MM.1S (cell line): Measurements from ENCODE around the gene AP2A2.

Experiments
- DNase-seq: peaks from one replicate; pipeline ENCODE4 v3.0.0-alpha.2; 2015
- H2AFZ ChIP-seq: fragments of 300-600 bp; sonication (generic); 2 replicates; pipeline ENCODE4 v1.6.0; 2016; ENCODE audit warnings: antibody characterized with exemption, low read length
- H3F3A ChIP-seq: fragments of 300-600 bp; sonication (generic); 2 replicates; pipeline ENCODE4 v1.6.1; 2016; ENCODE audit warnings: mild to moderate bottlenecking, antibody characterized with exemption, low read length, moderate library complexity, mixed read lengths; ENCODE audit not compliant: insufficient read depth
- H3K27ac ChIP-seq: fragments of 300-600 bp; sonication (generic); 2 replicates; pipeline ENCODE4 v1.5.1; 2016; ENCODE audit warnings: mild to moderate bottlenecking, low read length
- H3K27me3 ChIP-seq: fragments of 300-600 bp; sonication (generic); replicated peaks from 2 replicates; pipeline ENCODE4 v1.6.0; 2016; ENCODE audit warnings: low read length; ENCODE audit not compliant: insufficient read depth
- H3K36me3 ChIP-seq: fragments of 300-600 bp; sonication (generic); replicated peaks from 2 replicates; pipeline ENCODE4 v1.6.1; 2016; ENCODE audit warnings: mild to moderate bottlenecking, low read length, mixed read lengths; ENCODE audit not compliant: insufficient read depth
- H3K4me1 ChIP-seq: fragments of 300-600 bp; sonication (generic); 2 replicates; pipeline ENCODE4 v1.6.1; 2016; ENCODE audit warnings: low read length, mixed read lengths
- H3K4me2 ChIP-seq: fragments of 300-600 bp; sonication (generic); 2 replicates; pipeline ENCODE4 v1.6.0; 2016; ENCODE audit warnings: low read depth, low read length
- H3K4me3 ChIP-seq: fragments of 300-600 bp; sonication (generic); 2 replicates; pipeline ENCODE4 v1.5.1; 2016; ENCODE audit warnings: low read length, mixed read lengths
- H3K79me2 ChIP-seq: fragments of 300-600 bp; sonication (generic); 2 replicates; pipeline ENCODE4 v1.6.1; 2016; ENCODE audit warnings: mixed run types, low read length, mixed read lengths
- H3K9ac ChIP-seq: fragments of 300-600 bp; sonication (generic); 2 replicates; pipeline ENCODE4 v1.6.1; 2016; ENCODE audit warnings: low read length, mixed read lengths
- H3K9me2 ChIP-seq: fragments of 300-600 bp; sonication (generic); replicated peaks from 2 replicates; pipeline ENCODE4 v1.6.1; 2016; ENCODE audit warnings: mild to moderate bottlenecking, low read length, mixed read lengths; ENCODE audit not compliant: insufficient read depth
- H3K9me3 ChIP-seq: fragments of 300-600 bp; sonication (generic); replicated peaks from 2 replicates; pipeline ENCODE4 v1.6.1; 2016; ENCODE audit warnings: mild to moderate bottlenecking, low read length, mixed read lengths; ENCODE audit not compliant: insufficient read depth
- H4K20me1 ChIP-seq: fragments of 300-600 bp; sonication (generic); 2 replicates; pipeline ENCODE4 v1.6.1; 2016; ENCODE audit warnings: mild to moderate bottlenecking, low read length, moderate library complexity, mixed read lengths; ENCODE audit not compliant: insufficient read depth
- EZH2 ChIP-seq: fragments of 300-600 bp; sonication (generic); optimal IDR thresholded peaks from 2 replicates; pipeline ENCODE3; 2017; ENCODE audit warnings: low read depth, mild to moderate bottlenecking, antibody characterized with exemption, low read length, mixed read lengths
- EZH2phosphoT487 ChIP-seq: fragments of 300-600 bp; sonication (generic); IDR thresholded peaks from 2 replicates; pipeline ENCODE4 v1.6.1; 2018; ENCODE audit warnings: antibody characterized with exemption, low read length
- TF ChIP-seq, protein P1 (sequence below): fragments of 300-600 bp; sonication (generic); IDR thresholded peaks from 2 replicates; pipeline ENCODE4 v1.5.1; 2016; ENCODE audit warnings: antibody characterized with exemption, low read length, mixed read lengths

AP2A2 gene

GRCh38 chr11:1050581-1051355, 125.1 kb downstream of the AP2A2 start:
- H3K36me3 ChIP-seq = no peaks in the 10 kb centered on the region
- no peaks in the 10 kb centered on the region for H3K9me3 ChIP-seq
- H4K20me1 ChIP-seq = no peaks in the 10 kb centered on the region
- H3K9me2 ChIP-seq = no peaks in the 10 kb centered on the region
- H3K4me2 ChIP-seq = no peak overlapping the region
- DNase-seq = peak; percentile 77
- H3K4me1 ChIP-seq = no peaks in the 10 kb centered on the region
- H2AFZ ChIP-seq = no peak overlapping the region
- peaks cover 98% of the 10 kb centered on the region for H3K27me3 ChIP-seq
- no peak overlapping the region for H3K9ac ChIP-seq
- H3K79me2 ChIP-seq = no peaks in the 10 kb centered on the region
- H3F3A ChIP-seq = no peaks in the 10 kb centered on the region
- no peak overlapping the region for H3K27ac ChIP-seq
- TF ChIP-seq, protein P1, sequence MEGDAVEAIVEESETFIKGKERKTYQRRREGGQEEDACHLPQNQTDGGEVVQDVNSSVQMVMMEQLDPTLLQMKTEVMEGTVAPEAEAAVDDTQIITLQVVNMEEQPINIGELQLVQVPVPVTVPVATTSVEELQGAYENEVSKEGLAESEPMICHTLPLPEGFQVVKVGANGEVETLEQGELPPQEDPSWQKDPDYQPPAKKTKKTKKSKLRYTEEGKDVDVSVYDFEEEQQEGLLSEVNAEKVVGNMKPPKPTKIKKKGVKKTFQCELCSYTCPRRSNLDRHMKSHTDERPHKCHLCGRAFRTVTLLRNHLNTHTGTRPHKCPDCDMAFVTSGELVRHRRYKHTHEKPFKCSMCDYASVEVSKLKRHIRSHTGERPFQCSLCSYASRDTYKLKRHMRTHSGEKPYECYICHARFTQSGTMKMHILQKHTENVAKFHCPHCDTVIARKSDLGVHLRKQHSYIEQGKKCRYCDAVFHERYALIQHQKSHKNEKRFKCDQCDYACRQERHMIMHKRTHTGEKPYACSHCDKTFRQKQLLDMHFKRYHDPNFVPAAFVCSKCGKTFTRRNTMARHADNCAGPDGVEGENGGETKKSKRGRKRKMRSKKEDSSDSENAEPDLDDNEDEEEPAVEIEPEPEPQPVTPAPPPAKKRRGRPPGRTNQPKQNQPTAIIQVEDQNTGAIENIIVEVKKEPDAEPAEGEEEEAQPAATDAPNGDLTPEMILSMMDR = peak; percentile 91
- no peak for TF ChIP-seq EZH2
- no peak overlapping the region for H3K4me3 ChIP-seq

DNA sequence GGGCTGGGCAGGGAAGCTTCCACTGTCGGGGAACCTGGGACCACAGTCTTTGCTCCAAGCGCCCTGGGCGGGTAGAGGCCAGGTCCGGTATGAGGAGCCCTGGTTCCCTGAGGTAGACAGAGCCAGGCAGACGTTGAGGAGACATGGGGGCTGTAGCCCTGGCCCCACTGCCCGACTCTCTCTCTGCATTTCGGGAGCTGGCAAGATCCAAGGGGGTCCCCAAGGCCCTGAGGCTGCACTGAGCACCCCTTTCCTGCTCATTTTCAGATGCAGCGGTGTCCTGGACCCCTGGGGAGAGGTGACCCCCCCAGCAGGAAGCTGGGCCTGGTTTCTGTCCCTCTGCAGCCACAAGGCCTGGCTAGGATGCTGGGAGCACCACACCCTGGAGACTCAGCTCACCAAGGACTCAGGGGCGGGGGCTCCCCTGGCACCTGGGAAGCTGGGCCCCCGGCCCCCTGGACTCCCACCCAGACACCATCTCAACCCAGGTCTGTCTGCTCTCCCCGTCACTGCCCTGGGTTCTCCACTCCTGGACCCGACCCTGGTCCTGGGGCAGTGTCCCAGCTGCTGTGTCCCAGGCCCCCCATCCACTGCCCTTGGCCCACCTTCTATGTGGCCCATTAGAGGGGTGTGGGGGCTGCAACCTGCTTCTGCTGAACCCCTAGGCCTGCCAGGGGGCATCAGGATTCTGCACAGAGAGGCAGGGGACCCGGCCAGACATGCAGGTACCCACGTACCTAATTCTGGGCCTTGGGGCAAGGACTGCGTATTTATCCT, 125.9 kb downstream of the AP2A2 start:
- Histone ChIP-seq H3K27me3 (peaks cover 98% of the 10 kb centered on the region), H3K9me3 (no peaks in the 10 kb centered on the region), H3K4me3 (no peak overlapping the region), H3K79me2 (no peaks in the 10 kb centered on the region), H3K9ac (no peak overlapping the region), H4K20me1 (no peaks in the 10 kb centered on the region), H2AFZ (no peak overlapping the region), H3K4me1 (no peaks in the 10 kb centered on the region), H3F3A (no peaks in the 10 kb centered on the region), H3K4me2 (no peak overlapping the region), H3K27ac (no peak overlapping the region), H3K9me2 (no peaks in the 10 kb centered on the region), H3K36me3 (no peaks in the 10 kb centered on the region)
- DNase-seq = no peak
- no peak for TF ChIP-seq EZH2phosphoT487
- TF ChIP-seq, protein P1 = no peak
- no peak for TF ChIP-seq EZH2

DNA sequence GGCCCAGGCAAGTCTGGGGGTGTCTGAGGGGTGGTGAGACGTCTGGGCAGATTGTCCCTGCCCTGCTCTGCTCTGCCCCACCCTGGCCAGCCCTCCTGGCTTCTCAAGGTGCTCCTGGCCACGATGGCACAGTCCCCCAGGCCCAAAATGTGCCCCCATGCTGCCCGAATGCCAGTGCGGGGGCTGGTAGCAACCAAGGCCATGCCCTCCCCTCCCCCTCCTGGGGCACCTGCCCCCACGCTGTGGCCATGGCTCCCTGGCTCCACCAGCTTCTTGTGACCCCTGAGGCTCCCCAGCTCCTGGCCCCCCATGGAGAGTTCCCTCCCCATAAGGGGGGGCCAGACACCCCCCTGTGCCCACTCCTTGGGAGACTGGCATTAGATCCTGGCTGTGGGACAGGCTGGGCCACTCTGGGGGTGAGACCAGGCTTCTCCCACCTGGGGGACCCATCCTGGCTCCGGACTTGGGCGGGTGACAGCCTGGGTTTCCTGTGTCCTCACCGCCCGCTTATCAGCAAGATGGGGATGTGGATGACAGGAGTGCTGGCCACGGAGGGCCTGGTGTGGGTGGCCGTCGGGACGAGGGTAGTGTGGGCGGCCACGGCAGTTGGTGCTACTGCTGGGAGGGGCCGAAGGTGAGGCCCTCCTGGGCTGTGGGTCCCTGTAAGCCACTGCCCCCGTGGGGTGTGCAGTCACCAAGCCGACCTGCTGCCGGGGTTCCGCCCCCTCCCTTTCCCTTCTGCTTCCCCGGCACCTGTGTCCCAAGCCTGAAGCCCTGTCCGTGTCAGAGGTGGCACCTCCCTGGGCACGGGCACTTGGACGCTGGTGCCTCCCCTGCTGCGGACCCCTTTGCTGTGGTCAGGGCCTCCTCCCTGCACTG, 126.7 kb downstream of the AP2A2 start:
- Histone ChIP-seq H3K27me3 (peaks cover 95% of the 10 kb centered on the region), H3K9ac (no peak overlapping the region), H4K20me1 (no peaks in the 10 kb centered on the region), H3K79me2 (no peaks in the 10 kb centered on the region), H3K36me3 (no peaks in the 10 kb centered on the region), H2AFZ (no peak overlapping the region), H3K9me3 (no peaks in the 10 kb centered on the region), H3F3A (no peaks in the 10 kb centered on the region), H3K4me3 (no peak overlapping the region), H3K4me1 (no peaks in the 10 kb centered on the region), H3K4me2 (no peak overlapping the region), H3K9me2 (no peaks in the 10 kb centered on the region), H3K27ac (no peak overlapping the region)
- no peak for TF ChIP-seq EZH2
- DNase-seq = no peak
